Esophagus muscularis mucosa (tissue), 4 donors: ENCODE results near the gene SPTLC2. TPM values are rescaled to one million over a fixed set of nuclear protein-coding genes. Genes with fewer than 3 reads are reported as not detected.
A peak's percentile ranks its signal among the peaks of the same experiment; 100 is the strongest.

Source experiments
- DNase-seq: peaks from one replicate; pipeline ENCODE4 v3.0.0-alpha.2; 2017; ENCODE audit errors: extremely low spot score
- H3K27ac ChIP-seq, 4 donors: fragments of 200-600 bp; sonication (generic); replicated peaks in 1 of 4; 1 replicate in 3 of 4; 2 replicates in 1 of 4; pipeline ENCODE4 v1.5.1; 2016 to 2019; ENCODE audit warnings: mild to moderate bottlenecking in 1 of 4
- H3K27me3 ChIP-seq, 4 donors: fragments of 200-600 bp; sonication (generic); one replicate each; pipeline versions ENCODE4 v1.5.1 to v1.6.0; 2016 to 2019
- H3K36me3 ChIP-seq, 4 donors: fragments of 200-600 bp; sonication (generic); one replicate each; pipeline ENCODE4 v1.5.1; 2016 to 2019
- H3K4me1 ChIP-seq, 4 donors: fragments of 200-600 bp; sonication (generic); one replicate each; pipeline ENCODE4 v1.5.1; 2016 to 2019
- H3K4me3 ChIP-seq, 4 donors: fragments of 200-600 bp; sonication (generic); 1 replicate in 2 of 4; 2 replicates in 2 of 4; pipeline ENCODE4 v1.5.1; 2016 to 2019; ENCODE audit warnings: mild to moderate bottlenecking in 4 of 4, moderate library complexity in 1 of 4
- H3K9me3 ChIP-seq, 4 donors: fragments of 200-600 bp; sonication (generic); 1 replicate in 3 of 4; 2 replicates in 1 of 4; pipeline ENCODE4 v1.5.1; 2016 to 2019
- EP300 ChIP-seq: sonication (generic); formaldehyde crosslinking; IDR thresholded peaks from one replicate; pipeline ENCODE4 v1.6.1; 2017; ENCODE audit warnings: antibody characterized with exemption
- POLR2A ChIP-seq: fragments of 450-650 bp; IDR thresholded peaks from one replicate; pipeline ENCODE4 v1.6.1; 2017; ENCODE audit warnings: antibody characterized with exemption, moderate library complexity, mild to moderate bottlenecking, low read depth
- POLR2AphosphoS5 ChIP-seq, 2 donors: sonication (generic); formaldehyde crosslinking; IDR thresholded peaks; one replicate each; pipeline ENCODE4 v1.6.1; 2017; ENCODE audit warnings: antibody characterized with exemption in 2 of 2
- WGBS: methylation state at CpG from one replicate; pipeline ENCODE4 v1.1.5; 2018; 5-methylcytosine and 5-hydroxymethylcytosine counted together
- intact Hi-C: fragments of 100-400 bp; cut with DNase I; formaldehyde crosslinking; loops from one replicate; pipeline ENCODE4 v1.15.1; 2023
- total RNA-seq, 4 donors: library from RNA; depleted of rRNA; stranded (reverse); fragments of >200 nt; gene quantifications; one replicate each; pipeline versions ENCODE4 v1.1.0 to v1.2.1, GENCODE V29; 2016
- TF ChIP-seq, protein P1 (sequence below), 3 experiments: fragments of 200-600 bp in 2 of 3; fragments of 450-650 bp in 1 of 3; sonication (generic) in 2 of 3; IDR thresholded peaks; one replicate each; pipeline ENCODE4 v1.5.1; 2017 to 2019; ENCODE audit warnings: antibody characterized with exemption in 3 of 3, mild to moderate bottlenecking in 2 of 3, moderate library complexity in 1 of 3

Gene SPTLC2
- total RNA-seq, 4 donors from 2014 or later = 14.5 to 25.3 (median 20.1) TPM

DNA sequence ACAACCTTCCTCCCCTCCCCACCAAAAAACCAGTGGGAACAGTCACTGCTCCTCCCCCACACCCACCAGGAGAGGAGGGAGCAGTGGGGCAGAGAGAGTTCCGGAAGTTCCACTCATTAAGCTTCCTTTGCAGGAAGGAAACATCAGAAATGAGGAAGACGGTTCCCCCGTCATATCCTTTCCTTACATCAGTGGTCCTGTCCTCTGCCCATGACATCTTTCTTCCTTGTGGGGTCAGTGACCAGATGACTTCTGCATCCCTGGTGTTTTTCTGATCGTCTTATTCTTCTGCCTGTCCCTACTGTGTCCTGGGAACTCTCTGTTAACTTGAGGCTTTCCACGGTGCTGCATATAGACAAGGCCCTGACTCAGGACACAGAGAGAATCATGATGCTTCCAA lies 40.8 kb upstream of the SPTLC2 start:
- no peaks in the 10 kb centered on the region for H3K27me3 ChIP-seq
- H3K9me3 ChIP-seq = no peaks in the 10 kb centered on the region
- H3K27ac ChIP-seq = no peak overlapping the region
- no peaks in the 10 kb centered on the region for H3K36me3 ChIP-seq
- no peak overlapping the region for H3K4me3 ChIP-seq
- TF ChIP-seq EP300 = no peak
- peak in 1 of 2 donors; percentile 44 for TF ChIP-seq POLR2AphosphoS5 (IDR thresholded peaks at IDR 0.05)
- no peak for TF ChIP-seq POLR2A
- DNase-seq = no peak
- intact Hi-C loops = no loop called here
- WGBS = 61% methylated on average over 5 of the region's 5 CpGs
- H3K4me1 ChIP-seq = peaks cover 0 to 5% (median 0%) of the 10 kb centered on the region in 4 donors

DNA sequence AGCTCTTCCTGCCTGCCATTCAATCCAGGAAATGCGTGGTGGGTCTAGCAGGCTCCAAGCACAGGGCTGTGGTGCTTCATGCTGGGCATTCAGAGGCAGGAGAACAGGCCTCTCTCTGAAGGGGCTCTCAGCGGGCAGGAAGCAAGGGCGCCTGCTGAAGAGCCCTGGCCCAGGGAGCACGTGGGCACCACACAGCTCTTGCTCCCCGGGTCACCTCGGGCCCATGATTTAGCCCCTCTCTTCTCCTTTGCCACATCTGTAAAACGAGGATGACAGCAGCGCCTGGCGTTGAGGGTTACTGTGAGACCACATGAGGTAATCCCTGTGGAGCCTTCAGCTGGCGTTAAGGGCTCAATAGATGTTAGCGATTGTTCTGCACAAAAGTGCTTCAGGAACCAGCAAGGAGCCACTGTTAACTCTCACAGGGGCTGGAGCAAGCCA lies 37.6 kb upstream of the SPTLC2 start:
- Histone ChIP-seq H3K27me3 (no peaks in the 10 kb centered on the region), H3K4me3 (no peak overlapping the region), H3K4me1 (peaks cover 0 to 5% (median 0%) of the 10 kb centered on the region in 4 donors), H3K27ac (no peak overlapping the region), H3K9me3 (no peaks in the 10 kb centered on the region), H3K36me3 (no peaks in the 10 kb centered on the region)
- DNase-seq = no peak
- WGBS = no CpG with 5 or more reads among the region's 11 CpGs
- intact Hi-C loops = no loop called here
- TF ChIP-seq EP300 (no peak), POLR2A (no peak), POLR2AphosphoS5 (IDR thresholded peaks at IDR 0.05) (no peak)
- TF ChIP-seq, protein P1, sequence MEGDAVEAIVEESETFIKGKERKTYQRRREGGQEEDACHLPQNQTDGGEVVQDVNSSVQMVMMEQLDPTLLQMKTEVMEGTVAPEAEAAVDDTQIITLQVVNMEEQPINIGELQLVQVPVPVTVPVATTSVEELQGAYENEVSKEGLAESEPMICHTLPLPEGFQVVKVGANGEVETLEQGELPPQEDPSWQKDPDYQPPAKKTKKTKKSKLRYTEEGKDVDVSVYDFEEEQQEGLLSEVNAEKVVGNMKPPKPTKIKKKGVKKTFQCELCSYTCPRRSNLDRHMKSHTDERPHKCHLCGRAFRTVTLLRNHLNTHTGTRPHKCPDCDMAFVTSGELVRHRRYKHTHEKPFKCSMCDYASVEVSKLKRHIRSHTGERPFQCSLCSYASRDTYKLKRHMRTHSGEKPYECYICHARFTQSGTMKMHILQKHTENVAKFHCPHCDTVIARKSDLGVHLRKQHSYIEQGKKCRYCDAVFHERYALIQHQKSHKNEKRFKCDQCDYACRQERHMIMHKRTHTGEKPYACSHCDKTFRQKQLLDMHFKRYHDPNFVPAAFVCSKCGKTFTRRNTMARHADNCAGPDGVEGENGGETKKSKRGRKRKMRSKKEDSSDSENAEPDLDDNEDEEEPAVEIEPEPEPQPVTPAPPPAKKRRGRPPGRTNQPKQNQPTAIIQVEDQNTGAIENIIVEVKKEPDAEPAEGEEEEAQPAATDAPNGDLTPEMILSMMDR (IDR thresholded peaks at IDR 0.05) = no peak

DNA sequence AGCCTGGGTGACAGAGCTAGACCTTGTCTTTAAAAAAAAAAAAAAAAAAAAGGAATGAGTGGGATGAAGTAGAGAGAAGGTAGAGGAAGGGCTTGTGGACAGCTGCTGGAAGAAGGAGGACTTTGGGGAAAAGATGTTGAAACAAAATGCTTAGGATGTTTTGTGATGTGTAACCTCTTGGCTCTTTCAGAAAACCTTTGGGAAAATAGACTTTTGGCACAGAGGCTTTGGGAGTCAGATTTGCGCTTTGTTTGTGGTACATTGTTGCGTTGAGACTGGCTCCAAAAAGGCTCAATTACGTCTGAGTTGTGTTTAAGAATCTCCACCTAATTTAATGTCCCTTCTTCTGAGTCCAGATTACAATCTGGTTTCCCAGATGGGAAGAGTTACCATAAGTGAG lies 32.9 kb upstream of the SPTLC2 start:
- no peaks in the 10 kb centered on the region for H3K4me1 ChIP-seq
- TF ChIP-seq EP300 = no peak
- no peak for TF ChIP-seq POLR2AphosphoS5 (IDR thresholded peaks at IDR 0.05)
- TF ChIP-seq POLR2A = no peak
- TF ChIP-seq, protein P1 (IDR thresholded peaks at IDR 0.05) = no peak
- no peak for DNase-seq
- H3K36me3 ChIP-seq = no peaks in the 10 kb centered on the region
- intact Hi-C loops = no loop called here
- H3K27me3 ChIP-seq = no peaks in the 10 kb centered on the region
- no peak overlapping the region for H3K27ac ChIP-seq
- WGBS = 89% methylated on average over 3 of the region's 3 CpGs
- no peaks in the 10 kb centered on the region for H3K9me3 ChIP-seq
- H3K4me3 ChIP-seq = no peak overlapping the region

DNA sequence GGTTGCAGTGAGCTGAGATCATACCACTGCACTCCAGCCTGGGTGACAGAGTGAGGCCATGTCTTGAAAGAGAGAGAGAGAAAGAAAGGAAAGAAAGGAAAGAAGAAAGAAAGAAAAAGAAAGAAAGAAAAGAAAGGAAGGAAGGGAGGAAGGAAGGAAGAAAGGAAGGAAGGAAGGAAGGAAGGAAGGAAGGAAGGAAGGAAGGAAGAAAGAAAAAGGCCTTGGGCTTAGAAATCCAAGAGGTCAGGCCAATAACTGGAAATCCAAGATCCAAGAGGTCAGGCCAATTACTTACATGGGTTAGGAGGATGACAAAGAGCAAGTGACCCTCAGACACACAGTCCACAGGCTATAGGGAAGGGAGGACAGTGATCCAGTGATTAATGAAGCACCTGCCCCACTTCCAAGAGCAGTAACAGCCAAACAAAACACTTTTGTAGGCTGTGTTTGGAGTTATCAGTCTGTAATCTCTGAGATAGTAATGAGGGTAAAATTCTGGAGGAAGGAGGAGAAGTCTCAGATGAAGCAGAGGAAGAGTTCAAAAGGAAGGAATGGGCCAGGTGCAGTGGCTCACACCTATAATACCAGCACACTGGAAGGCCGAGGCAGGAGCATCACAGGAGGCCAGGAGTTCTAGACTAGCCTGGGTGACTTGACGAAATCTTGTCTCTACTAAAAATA lies 32.2 kb upstream of the SPTLC2 start:
- no peak overlapping the region for H3K27ac ChIP-seq
- no peaks in the 10 kb centered on the region for H3K9me3 ChIP-seq
- WGBS = 83% methylated on average over 2 of the region's 2 CpGs
- intact Hi-C loops = no loop called here
- H3K36me3 ChIP-seq = no peaks in the 10 kb centered on the region
- TF ChIP-seq, protein P1 (IDR thresholded peaks at IDR 0.05) = no peak
- TF ChIP-seq POLR2A = no peak
- TF ChIP-seq POLR2AphosphoS5 (IDR thresholded peaks at IDR 0.05) = no peak
- no peak for TF ChIP-seq EP300
- DNase-seq = no peak
- H3K4me1 ChIP-seq = no peaks in the 10 kb centered on the region
- no peaks in the 10 kb centered on the region for H3K27me3 ChIP-seq
- no peak overlapping the region for H3K4me3 ChIP-seq

DNA sequence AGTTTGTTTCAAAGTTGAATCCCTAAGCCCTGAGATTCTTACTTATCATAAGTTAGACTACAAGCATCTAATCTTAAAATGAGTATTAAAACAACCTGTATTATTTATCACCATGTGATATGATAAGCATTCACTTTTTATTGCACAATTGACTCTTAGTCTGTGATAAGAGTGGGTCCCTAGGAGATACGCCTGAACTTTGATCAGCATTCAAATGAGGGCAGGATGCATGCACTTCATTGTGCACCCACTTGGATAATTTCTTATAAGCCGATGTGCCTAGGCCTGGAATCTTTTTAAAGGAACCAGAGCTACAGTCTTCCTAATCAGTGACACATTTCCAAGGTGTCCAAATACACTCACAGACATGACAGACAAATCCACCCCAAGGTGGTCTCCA lies 31.4 kb upstream of the SPTLC2 start:
- H3K4me3 ChIP-seq = no peak overlapping the region
- WGBS = 100% methylated on average over 2 of the region's 2 CpGs
- DNase-seq = no peak
- H3K36me3 ChIP-seq = no peaks in the 10 kb centered on the region
- no peaks in the 10 kb centered on the region for H3K9me3 ChIP-seq
- TF ChIP-seq EP300 (no peak), POLR2AphosphoS5 (IDR thresholded peaks at IDR 0.05) (no peak), POLR2A (no peak)
- TF ChIP-seq, protein P1 (IDR thresholded peaks at IDR 0.05) = no peak
- H3K27ac ChIP-seq = no peak overlapping the region
- no peaks in the 10 kb centered on the region for H3K27me3 ChIP-seq
- intact Hi-C loops = no loop called here
- H3K4me1 ChIP-seq = no peaks in the 10 kb centered on the region
